Tibial artery (tissue), 4 donors: ENCODE measurements around the gene HMCN2.
"Not testable (repeated sequence)": the region's sequence is repeated elsewhere in the genome, so short reads cannot be mapped to it uniquely, and the experiment has no call there.

Experiments used
- DNase-seq, 2 donors: peaks; one replicate each; pipeline ENCODE4 v3.0.0-alpha.2; 2019
- H3K27ac ChIP-seq, 2 donors: fragments of 200-600 bp; sonication (generic) in 1 of 2; 1 replicate in 1 of 2; 2 replicates in 1 of 2; pipeline ENCODE4 v1.5.1; 2018 to 2019; ENCODE audit warnings: mild to moderate bottlenecking in 1 of 2
- H3K27me3 ChIP-seq, 2 donors: fragments of 200-600 bp; sonication (generic) in 1 of 2; one replicate each; pipeline versions ENCODE4 v1.5.1 to v1.6.0; 2016 to 2019
- H3K36me3 ChIP-seq, 3 donors: fragments of 200-600 bp; sonication (generic) in 2 of 3; one replicate each; pipeline ENCODE4 v1.5.1; 2016 to 2019; ENCODE audit warnings: mild to moderate bottlenecking in 2 of 3
- H3K4me1 ChIP-seq, 4 donors: fragments of 200-600 bp; sonication (generic) in 2 of 4; 1 replicate in 3 of 4; 2 replicates in 1 of 4; pipeline ENCODE4 v1.5.1; 2016 to 2019
- H3K4me3 ChIP-seq, 2 donors: fragments of 200-600 bp; sonication (generic) in 1 of 2; 1 replicate in 1 of 2; 2 replicates in 1 of 2; pipeline ENCODE4 v1.5.1; 2018 to 2019; ENCODE audit warnings: mild to moderate bottlenecking in 2 of 2
- H3K9me3 ChIP-seq, 3 donors: fragments of 200-600 bp; sonication (generic) in 1 of 3; one replicate each; pipeline ENCODE4 v1.5.1; 2016 to 2019
- CTCF ChIP-seq, 2 experiments: fragments of 200-600 bp in 1 of 2; fragments of 450-650 bp in 1 of 2; IDR thresholded peaks; one replicate each; pipeline ENCODE4 v1.5.1; 2017 to 2019; ENCODE audit warnings: antibody characterized with exemption in 2 of 2, mild to moderate bottlenecking in 1 of 2, moderate library complexity in 1 of 2
- intact Hi-C: fragments of 100-400 bp; cut with DNase I; formaldehyde crosslinking; loops from one replicate; pipeline ENCODE4 v1.15.0; 2023; ENCODE audit warnings: low total_unique reads

Gene HMCN2

GRCh38 chr9:130431536-130432303, 166.2 kb downstream of the HMCN2 start:
- Histone ChIP-seq H3K9me3 (no peaks in the 10 kb centered on the region), H3K36me3 (no peaks in the 10 kb centered on the region), H3K4me1 (peaks cover 0 to 18% (median 13%) of the 10 kb centered on the region in 4 donors), H3K27ac (no peak overlapping the region), H3K4me3 (no peak overlapping the region), H3K27me3 (peaks cover 0 to 65% of the 10 kb centered on the region in 2 donors)
- no peak for TF ChIP-seq CTCF (IDR thresholded peaks at IDR 0.05)
- no peak for DNase-seq
- intact Hi-C loops = no loop called here

DNA sequence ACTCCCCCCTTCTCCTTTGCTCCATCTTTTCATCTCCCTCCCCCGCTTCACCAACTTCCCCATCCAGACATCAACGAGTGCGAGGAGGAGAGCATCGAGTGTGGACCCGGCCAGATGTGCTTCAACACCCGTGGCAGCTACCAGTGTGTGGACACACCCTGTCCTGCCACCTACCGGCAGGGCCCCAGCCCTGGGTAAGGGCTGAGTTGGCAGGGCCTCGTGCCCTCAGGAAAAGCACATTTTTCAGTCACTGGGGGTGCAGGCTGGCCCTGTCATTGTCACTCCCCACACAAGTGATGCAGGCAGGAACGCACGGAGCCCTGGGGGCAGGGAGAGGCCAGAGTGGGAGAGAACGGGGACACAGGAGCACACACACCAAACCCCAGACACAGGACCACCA, 166.8 kb downstream of the HMCN2 start:
- Histone ChIP-seq H3K27me3 (peaks cover 0 to 66% of the 10 kb centered on the region in 2 donors), H3K4me1 (peaks cover 0 to 13% (median 10%) of the 10 kb centered on the region in 4 donors), H3K27ac (no peak overlapping the region), H3K4me3 (no peak overlapping the region), H3K36me3 (no peaks in the 10 kb centered on the region), H3K9me3 (no peaks in the 10 kb centered on the region)
- intact Hi-C loops = no loop called here
- no peak for DNase-seq
- no peak for TF ChIP-seq CTCF (IDR thresholded peaks at IDR 0.05)

GRCh38 chr9:130432796-130433167, 167.2 kb downstream of the HMCN2 start:
- H3K4me1 ChIP-seq = peaks cover 0 to 13% (median 9%) of the 10 kb centered on the region in 4 donors
- no peak overlapping the region for H3K27ac ChIP-seq
- peak overlapping the region in 1 of 2 donors; percentile 36 for H3K4me3 ChIP-seq
- no peak for DNase-seq
- intact Hi-C loops = no loop called here
- H3K36me3 ChIP-seq = no peaks in the 10 kb centered on the region
- H3K27me3 ChIP-seq = peaks cover 0 to 62% of the 10 kb centered on the region in 2 donors
- no peaks in the 10 kb centered on the region for H3K9me3 ChIP-seq
- TF ChIP-seq CTCF (IDR thresholded peaks at IDR 0.05) = no peak

- Histone ChIP-seq H3K4me3 (peak overlapping the region in 1 of 2 donors; percentile 36), H3K4me1 (peaks cover 0 to 13% (median 9%) of the 10 kb centered on the region in 4 donors), H3K9me3 (no peaks in the 10 kb centered on the region), H3K27me3 (peaks cover 0 to 58% of the 10 kb centered on the region in 2 donors), H3K36me3 (no peaks in the 10 kb centered on the region), H3K27ac (no peak overlapping the region)
- intact Hi-C loops = no loop called here
- TF ChIP-seq CTCF (IDR thresholded peaks at IDR 0.05) = peak; percentile 65 to 66
- DNase-seq = no peak
These were observed 167.8 kb downstream of the HMCN2 start for GRCh38 chr9:130433168-130433946.

DNA sequence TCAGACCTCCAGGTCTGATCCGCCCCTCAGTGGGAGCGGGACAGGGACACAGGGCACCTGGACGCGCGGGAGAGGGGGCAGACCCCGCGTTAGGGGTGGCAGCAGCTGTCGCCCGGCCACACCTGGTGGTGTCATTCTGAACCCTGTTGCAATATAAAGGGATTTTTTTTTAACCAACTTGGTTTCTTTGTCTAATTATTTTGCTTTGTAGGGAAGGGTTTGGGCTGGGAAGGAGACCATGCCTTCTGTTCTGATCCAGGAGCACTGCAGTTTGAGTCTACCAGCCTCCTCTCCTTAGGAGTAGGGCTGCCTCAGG, 168.3 kb downstream of the HMCN2 start:
- intact Hi-C loops = no loop called here
- no peak overlapping the region for H3K4me3 ChIP-seq

GRCh38 chr9:130434656-130435055, 169.1 kb downstream of the HMCN2 start:
- intact Hi-C loops, H3K36me3 ChIP-seq, H3K9me3 ChIP-seq, H3K4me3 ChIP-seq, DNase-seq, H3K27ac ChIP-seq: not testable (repeated sequence)
- Histone ChIP-seq H3K27me3 (peaks cover 0 to 54% of the 10 kb centered on the region in 2 donors), H3K4me1 (peaks cover 0 to 13% (median 9%) of the 10 kb centered on the region in 4 donors)

More for the DNA sequence above, 168.3 kb downstream of the HMCN2 start:
- DNase-seq = no peak
- Histone ChIP-seq H3K36me3 (no peaks in the 10 kb centered on the region), H3K4me1 (peaks cover 0 to 13% (median 9%) of the 10 kb centered on the region in 4 donors), H3K27ac (no peak overlapping the region), H3K9me3 (no peaks in the 10 kb centered on the region), H3K27me3 (peaks cover 0 to 60% of the 10 kb centered on the region in 2 donors)
- TF ChIP-seq CTCF (IDR thresholded peaks at IDR 0.05) = no peak
